ENCODE measurements around the gene C6orf136.
A peak's percentile ranks its signal among the peaks of the same experiment; 100 is the strongest.

- TF ChIP-seq EP300 (IDR thresholded peaks at IDR 0.05; ENCODE audit: borderline replicate concordance) (no peak), ZBTB7A (IDR thresholded peaks at IDR 0.05; ENCODE audit: low read depth) (no peak), EGR1 (IDR thresholded peaks at IDR 0.05) (no peak), FOXM1 (IDR thresholded peaks at IDR 0.05; ENCODE audit: borderline replicate concordance, low read depth) (no peak), USF1 (IDR thresholded peaks at IDR 0.05) (no peak), YY1 (IDR thresholded peaks at IDR 0.05; ENCODE audit: low read depth) (0 out of 2 replicates have a peak, but pooled peaks have one; percentile 35), TAF1 (IDR thresholded peaks at IDR 0.05; ENCODE audit: low read depth) (0 out of 2 replicates have a peak, but pooled peaks have one; percentile 30), CEBPB (IDR thresholded peaks at IDR 0.05) (no peak), MAX (IDR thresholded peaks at IDR 0.05) (peak; percentile 29; the same call in 1 of the 2 replicates), CREB1 (IDR thresholded peaks at IDR 0.05; ENCODE audit: low read depth) (no peak), TEAD4 (IDR thresholded peaks at IDR 0.05) (no peak), RAD21 (IDR thresholded peaks at IDR 0.05; ENCODE audit: low read depth) (no peak), TCF12 (IDR thresholded peaks at IDR 0.05; ENCODE audit: low read depth) (no peak)
- TF ChIP-seq, protein P1, sequence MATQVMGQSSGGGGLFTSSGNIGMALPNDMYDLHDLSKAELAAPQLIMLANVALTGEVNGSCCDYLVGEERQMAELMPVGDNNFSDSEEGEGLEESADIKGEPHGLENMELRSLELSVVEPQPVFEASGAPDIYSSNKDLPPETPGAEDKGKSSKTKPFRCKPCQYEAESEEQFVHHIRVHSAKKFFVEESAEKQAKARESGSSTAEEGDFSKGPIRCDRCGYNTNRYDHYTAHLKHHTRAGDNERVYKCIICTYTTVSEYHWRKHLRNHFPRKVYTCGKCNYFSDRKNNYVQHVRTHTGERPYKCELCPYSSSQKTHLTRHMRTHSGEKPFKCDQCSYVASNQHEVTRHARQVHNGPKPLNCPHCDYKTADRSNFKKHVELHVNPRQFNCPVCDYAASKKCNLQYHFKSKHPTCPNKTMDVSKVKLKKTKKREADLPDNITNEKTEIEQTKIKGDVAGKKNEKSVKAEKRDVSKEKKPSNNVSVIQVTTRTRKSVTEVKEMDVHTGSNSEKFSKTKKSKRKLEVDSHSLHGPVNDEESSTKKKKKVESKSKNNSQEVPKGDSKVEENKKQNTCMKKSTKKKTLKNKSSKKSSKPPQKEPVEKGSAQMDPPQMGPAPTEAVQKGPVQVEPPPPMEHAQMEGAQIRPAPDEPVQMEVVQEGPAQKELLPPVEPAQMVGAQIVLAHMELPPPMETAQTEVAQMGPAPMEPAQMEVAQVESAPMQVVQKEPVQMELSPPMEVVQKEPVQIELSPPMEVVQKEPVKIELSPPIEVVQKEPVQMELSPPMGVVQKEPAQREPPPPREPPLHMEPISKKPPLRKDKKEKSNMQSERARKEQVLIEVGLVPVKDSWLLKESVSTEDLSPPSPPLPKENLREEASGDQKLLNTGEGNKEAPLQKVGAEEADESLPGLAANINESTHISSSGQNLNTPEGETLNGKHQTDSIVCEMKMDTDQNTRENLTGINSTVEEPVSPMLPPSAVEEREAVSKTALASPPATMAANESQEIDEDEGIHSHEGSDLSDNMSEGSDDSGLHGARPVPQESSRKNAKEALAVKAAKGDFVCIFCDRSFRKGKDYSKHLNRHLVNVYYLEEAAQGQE (IDR thresholded peaks at IDR 0.05; ENCODE audit: low read depth) = no peak
Observed at GRCh38 chr6:30690403-30691207, 43.7 kb downstream of the C6orf136 start, which contains the start of gene NRM.

All from Ishikawa (cell line).